CD4-positive, alpha-beta T cell treated with Interleukin-21 for 1 hour (primary cell): Measurements from ENCODE around the gene OSBP2.
A peak's percentile ranks its signal among the peaks of the same experiment; 100 is the strongest.

Experiments used
- DNase-seq: peaks from one replicate; pipeline ENCODE4 v3.0.0-alpha.2; 2020

The OSBP2 gene

GRCh38 chr22:30885591-30885990 is 190.9 kb downstream of the OSBP2 start:
- DNase-seq: no peak

- DNase-seq: no peak
These were observed 192.8 kb downstream of the OSBP2 start for GRCh38 chr22:30887453-30887852.

GRCh38 chr22:30887861-30888260 is 193.2 kb downstream of the OSBP2 start:
- DNase-seq: no peak

- no peak for DNase-seq
These were observed 194.8 kb downstream of the OSBP2 start for GRCh38 chr22:30889268-30889995.

- DNase-seq: no peak
These were observed 195.4 kb downstream of the OSBP2 start for GRCh38 chr22:30889996-30890480.

GRCh38 chr22:30890686-30891442 is 196.2 kb downstream of the OSBP2 start:
- peak; percentile 18 for DNase-seq

- DNase-seq: no peak
These were observed 196.7 kb downstream of the OSBP2 start for GRCh38 chr22:30891443-30891755.

- DNase-seq: no peak
These were observed 197.1 kb downstream of the OSBP2 start for GRCh38 chr22:30891781-30892180.

GRCh38 chr22:30892286-30892685 is 197.6 kb downstream of the OSBP2 start:
- DNase-seq: no peak

GRCh38 chr22:30892731-30893221 is 198.1 kb downstream of the OSBP2 start:
- no peak for DNase-seq

GRCh38 chr22:30893434-30894370 is 199.0 kb downstream of the OSBP2 start:
- DNase-seq: no peak

GRCh38 chr22:30894371-30894740 is 199.7 kb downstream of the OSBP2 start:
- DNase-seq: no peak

- DNase-seq: no peak
These were observed 208.1 kb downstream of the OSBP2 start for GRCh38 chr22:30902496-30903357.

GRCh38 chr22:30903876-30904460 is 209.3 kb downstream of the OSBP2 start:
- no peak for DNase-seq

GRCh38 chr22:30905696-30906341 is 211.1 kb downstream of the OSBP2 start:
- no peak for DNase-seq

- DNase-seq: no peak
These were observed 211.7 kb downstream of the OSBP2 start for GRCh38 chr22:30906411-30906810.

GRCh38 chr22:30906946-30907345 is 212.3 kb downstream of the OSBP2 start:
- DNase-seq: no peak

GRCh38 chr22:30908051-30908461 is 213.4 kb downstream of the OSBP2 start:
- no peak for DNase-seq

GRCh38 chr22:30909306-30909705 is 214.6 kb downstream of the OSBP2 start:
- no peak for DNase-seq

- no peak for DNase-seq
These were observed 215.7 kb downstream of the OSBP2 start for GRCh38 chr22:30910358-30910757.

- no peak for DNase-seq
These were observed 224.1 kb downstream of the OSBP2 start for GRCh38 chr22:30918761-30919160.
